ENCODE results near the gene HOXC11.

DNA sequence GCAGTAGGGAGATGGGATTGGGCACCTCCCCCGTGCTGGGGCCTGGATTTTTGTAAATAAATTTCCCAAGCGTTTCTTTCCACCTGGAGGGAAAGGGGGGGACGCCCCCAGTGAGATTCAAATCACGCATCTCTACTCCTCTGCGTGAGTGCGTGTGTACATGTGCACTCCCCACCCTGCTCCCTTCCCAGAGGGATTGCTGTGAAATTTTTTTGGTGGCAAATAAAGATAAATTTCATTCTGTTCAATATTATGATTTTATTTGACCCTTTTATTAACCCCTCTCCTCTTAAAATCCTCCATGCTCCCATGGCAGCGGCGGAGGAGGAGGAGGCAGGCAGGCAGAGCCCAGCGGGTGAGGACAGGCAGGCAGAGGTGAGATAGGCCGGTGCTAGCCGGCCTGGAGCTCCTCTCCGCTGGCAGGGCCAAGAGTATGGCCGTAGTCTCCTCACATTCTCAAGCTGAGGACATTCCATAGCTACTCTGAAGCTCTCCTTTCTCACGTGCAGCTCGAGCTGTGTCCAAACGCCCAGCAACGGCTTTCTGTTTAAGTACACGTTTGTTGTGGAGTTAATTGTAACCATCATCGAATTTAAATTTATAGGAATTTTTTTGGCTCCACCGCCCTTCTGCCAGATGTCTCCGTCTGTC, 3.4 kb downstream of the HOXC11 start:
- TF ChIP-seq, protein P1, sequence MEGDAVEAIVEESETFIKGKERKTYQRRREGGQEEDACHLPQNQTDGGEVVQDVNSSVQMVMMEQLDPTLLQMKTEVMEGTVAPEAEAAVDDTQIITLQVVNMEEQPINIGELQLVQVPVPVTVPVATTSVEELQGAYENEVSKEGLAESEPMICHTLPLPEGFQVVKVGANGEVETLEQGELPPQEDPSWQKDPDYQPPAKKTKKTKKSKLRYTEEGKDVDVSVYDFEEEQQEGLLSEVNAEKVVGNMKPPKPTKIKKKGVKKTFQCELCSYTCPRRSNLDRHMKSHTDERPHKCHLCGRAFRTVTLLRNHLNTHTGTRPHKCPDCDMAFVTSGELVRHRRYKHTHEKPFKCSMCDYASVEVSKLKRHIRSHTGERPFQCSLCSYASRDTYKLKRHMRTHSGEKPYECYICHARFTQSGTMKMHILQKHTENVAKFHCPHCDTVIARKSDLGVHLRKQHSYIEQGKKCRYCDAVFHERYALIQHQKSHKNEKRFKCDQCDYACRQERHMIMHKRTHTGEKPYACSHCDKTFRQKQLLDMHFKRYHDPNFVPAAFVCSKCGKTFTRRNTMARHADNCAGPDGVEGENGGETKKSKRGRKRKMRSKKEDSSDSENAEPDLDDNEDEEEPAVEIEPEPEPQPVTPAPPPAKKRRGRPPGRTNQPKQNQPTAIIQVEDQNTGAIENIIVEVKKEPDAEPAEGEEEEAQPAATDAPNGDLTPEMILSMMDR (IDR thresholded peaks at IDR 0.05): no peak
- no peak for TF ChIP-seq POLR2A (IDR thresholded peaks at IDR 0.05)

Data from esophagus squamous epithelium (tissue), 4 donors.